GM21360 (cell line): Measurements from ENCODE around the gene PPP3R1.

Source experiments
- ATAC-seq: cut with Tn5 transposase; IDR thresholded peaks from one replicate; pipeline ENCODE4 v1.9.1; 2021; ENCODE audit warnings: mild to moderate bottlenecking, moderate library complexity; ENCODE audit not compliant: unreplicated experiment

Gene PPP3R1, protein sequence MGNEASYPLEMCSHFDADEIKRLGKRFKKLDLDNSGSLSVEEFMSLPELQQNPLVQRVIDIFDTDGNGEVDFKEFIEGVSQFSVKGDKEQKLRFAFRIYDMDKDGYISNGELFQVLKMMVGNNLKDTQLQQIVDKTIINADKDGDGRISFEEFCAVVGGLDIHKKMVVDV

DNA sequence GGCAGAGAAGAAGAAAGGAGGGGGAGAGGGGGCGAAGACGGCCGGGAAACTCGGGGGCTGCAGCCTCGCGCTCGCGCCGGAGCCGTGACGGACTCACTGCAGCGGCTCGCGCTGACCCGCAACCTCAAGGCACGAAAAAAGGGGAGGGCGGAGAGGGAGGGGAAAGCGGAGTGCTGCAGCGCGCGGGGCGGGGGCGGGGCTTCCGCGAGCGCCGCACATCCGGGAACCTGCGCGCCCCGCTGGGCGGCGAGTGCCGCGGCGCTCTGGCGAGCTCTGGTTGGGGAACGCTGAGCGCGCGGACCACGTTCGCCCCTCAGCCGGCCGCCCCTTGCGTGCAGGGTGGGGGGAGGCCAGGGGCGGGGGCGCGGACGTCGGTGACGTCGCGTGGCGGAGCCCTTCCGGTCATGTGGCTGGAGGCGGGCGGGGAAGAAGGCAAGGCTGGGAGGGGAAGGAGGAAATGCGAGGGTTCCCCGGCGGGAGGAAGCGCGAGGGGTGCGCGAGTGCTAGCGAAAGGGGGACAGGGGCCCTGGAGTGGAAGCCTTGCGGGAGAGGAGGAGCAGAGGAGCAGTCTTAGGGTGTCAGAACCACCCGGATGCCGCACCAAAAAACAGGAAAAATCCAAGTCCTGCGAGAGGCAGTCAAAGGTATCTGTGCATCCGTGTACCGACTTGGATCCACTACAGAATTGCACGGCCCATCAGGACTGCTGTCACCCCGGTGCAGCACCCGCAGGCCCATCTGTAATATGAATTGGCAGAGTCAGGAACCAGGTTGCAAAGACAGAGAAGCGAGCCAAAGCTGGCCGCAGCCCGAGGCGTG is at the start of gene PPP3R1:
Gene PPP3R1, minus strand, starts transcription at position 133 of the 819 bp plus-strand sequence. CDS start 405 bp downstream, outside the sequence.
- ATAC-seq = peak; percentile 75

DNA sequence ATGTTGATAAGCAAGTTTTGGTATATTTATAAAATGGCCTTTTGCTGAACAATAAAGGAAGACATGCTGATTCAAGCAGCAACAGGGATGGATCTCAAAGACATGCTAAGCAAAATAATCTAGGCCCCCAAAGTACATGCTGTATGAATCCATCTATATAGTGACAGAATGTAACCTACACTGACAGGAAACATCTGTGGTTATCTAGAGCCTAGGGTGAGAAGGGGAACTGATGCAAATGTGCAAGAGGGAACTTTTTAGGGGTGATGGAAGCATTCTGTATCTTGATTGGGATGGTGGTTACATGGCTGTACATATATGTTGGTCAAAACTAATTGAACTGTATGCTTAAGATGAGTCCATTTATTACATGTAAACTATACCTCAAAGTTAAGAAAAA is 43.2 kb upstream of the PPP3R1 start:
- peak; percentile 76 for ATAC-seq

DNA sequence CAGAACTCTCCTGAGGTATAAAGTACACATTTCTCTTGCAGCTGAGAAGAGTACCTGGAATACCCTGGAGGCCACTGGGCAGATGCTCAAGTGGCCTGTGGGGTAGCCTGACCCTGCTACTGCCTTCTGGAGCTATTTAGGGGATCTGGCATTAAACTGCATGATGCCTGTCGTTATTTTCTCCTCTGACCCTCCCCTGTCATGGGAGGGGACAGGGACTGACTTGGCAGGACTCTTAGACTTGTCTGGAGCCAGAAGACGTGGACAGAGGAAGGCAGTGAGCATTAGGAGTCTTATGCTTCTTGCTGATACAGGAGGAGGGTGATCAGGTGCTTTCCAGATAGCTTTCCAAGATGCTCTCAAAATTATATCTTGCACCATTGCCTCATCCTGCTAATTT is 42.6 kb upstream of the PPP3R1 start:
- ATAC-seq = no peak

DNA sequence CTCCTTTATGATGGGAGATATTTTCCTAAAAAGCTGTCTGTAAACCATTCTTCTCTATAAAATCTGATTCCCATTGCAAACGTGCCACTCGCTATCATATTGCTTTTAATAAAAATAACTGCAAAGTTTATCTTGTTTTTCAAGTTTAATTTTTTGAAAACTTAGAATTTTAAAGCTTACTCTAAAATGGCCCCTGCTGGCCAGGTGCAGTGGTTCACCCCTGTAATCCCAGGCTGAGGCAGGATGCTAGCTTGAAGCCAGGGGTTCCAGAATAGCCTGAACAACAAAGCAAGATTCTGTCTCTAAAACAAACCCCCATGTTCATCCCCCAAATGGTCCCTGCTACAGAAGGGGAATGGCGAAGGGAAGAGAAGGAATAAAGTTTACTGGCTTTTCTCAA is 41.9 kb upstream of the PPP3R1 start:
- ATAC-seq = no peak

DNA sequence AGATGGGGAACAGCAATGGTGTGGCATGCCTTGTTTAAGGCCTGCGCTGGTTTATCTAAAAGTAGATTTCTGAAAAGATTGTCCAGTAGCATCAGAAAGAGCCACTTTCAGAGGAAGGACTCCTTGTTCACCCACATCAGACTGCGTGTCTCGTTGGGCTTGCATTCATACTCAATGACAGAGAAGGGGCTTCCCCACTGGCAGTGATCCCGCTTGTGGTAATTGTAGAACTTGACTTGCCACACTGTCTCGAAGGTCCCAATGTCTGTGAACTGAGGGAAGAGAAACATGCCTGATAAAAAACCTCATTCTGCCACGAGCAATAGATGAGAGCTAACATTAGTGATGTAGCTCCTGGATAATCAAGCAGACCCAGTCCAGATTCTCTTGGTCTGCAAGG is 41.4 kb upstream of the PPP3R1 start:
- ATAC-seq = no peak

DNA sequence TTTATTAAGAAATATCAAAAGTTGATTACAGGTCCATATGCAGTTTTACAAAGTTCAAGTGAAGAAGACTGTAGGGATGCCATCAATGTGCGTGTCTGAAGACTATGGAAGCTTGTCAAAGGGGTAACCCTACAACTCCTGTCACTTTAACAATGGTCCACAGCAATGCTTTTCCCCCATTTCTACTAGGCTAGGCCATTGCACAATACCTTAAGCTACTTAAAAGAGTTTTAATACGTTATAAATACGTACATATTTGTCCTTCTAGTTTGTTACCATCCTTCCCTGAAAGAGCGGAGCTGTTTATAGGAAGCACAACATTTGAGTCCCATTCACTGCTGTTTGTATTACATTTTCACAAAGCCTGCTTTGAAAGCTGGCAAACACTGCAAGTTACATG is 40.7 kb upstream of the PPP3R1 start:
- no peak for ATAC-seq

DNA sequence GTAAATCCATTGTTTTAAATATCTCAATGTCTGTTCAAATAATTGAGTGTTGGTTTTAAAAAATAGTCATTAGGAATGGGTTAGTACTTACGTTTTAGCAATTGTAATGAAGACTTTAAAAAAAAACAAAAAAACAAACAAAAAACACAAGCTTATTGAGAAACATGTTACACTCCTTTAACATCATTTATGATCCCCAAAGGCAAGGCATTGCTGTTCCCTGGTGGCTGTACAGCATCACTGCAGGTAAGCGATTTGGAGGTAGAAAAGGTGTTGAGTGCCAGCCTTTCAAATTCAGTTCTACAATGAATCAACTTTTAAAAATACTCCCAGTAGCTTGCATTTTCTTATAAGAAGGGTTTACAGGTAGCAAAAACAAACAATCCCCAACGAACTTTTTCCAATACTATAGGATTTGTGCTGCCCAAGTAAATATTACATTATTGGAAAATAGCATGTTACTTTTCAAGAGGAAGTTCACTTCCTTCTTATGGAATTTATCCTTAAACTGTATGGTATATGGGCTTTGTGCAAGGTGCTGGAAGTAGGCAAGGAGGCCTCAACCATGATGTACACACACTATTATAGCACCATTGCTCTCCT is 39.9 kb upstream of the PPP3R1 start:
- peak; percentile 52 for ATAC-seq

DNA sequence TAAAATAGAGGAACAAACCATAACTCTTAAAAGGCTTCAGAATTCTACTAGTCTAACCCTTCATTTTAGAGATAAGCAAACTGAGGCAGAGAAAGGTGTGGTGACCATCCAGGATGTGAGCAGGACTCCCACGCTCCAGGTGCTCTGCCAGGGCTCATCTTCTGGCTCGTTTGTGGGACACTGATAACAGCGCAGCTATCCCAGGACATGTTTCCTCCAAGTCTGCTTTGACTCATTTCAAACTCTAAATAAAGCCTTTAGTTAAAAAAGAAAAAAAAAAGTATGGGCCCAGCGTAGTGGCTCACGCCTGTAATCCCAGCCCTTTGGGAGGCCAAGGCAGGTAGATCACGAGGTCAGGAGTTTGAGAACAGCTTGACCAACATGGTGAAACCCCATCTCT is 39.0 kb upstream of the PPP3R1 start:
- no peak for ATAC-seq

DNA sequence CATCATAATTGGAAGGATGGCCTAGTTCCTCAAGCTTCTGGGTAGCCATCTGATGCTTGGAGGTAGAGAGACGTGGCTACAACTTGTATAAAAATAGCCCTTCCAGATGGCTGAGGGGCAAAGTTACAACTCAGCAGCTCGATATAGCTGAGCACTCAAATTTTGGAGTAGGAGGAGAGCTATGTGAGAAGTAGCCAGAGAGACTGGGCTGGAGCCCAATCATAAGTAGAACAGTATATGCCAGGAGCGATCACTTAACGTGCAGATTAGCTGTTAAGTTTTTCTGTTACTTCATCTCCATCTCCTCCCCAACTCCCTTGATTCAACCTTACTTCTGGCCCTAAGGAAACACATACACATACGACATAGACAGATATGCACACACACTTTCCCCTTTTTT is 38.6 kb upstream of the PPP3R1 start:
- no peak for ATAC-seq

DNA sequence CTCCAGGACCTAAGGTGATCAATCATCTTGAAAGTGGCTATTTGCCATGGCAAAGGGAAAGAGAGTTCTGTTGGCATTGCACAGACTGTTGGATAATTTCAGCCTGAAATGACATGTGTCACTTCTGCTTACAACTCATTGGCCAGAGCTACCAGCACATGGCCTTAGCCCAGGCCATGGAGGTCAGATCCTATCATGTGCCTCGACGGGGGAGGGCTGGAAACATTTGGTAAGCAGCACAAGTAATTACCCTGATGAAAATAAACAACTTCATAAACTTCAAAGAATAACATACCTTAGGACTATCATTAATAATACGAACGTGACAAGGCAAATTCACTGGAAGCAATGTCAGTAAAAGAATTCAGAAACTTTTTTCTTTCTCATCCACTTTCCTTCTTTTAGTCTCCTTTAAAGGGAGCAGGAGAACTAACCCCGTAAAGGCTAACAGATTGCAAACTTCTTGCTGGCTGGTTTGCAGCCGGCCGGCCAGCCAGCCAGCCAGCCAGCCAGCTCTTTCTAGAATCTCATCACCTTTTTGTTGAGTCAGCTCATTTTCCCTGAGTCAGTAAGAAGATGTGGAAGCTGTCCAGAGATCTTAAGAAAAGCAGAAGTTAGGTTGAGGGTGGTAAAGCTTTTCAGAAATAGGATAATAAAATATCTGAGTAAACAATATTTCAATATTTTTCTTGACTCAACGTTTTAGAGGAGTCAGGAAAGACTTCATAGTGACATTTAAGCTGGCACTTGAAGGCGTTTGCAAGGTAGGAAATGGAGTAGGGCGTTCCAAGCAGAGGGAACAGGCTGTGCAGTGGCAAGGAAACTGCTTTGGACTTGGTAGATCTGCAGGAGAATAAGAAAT is 35.5 kb upstream of the PPP3R1 start:
- ATAC-seq = no peak

DNA sequence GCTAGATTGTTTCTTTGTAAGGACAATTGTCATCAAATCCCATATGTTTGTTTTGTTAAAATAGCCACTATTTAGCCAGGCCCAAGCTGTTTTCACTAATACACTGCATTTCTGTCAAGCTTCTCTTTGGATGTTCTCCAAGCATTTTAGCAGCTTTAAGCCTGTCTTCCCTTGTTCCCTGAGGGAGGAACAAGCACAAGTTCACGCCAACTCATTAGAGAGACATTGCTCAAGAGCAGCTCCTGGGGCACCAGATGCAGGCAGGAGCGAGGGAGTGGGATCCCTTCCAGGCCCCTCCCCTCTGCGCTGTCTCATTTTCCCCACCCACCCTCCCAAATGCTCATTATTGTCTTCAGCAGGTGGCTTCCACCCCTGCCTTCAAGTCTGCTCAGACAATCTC is 32.6 kb upstream of the PPP3R1 start:
- no peak for ATAC-seq

DNA sequence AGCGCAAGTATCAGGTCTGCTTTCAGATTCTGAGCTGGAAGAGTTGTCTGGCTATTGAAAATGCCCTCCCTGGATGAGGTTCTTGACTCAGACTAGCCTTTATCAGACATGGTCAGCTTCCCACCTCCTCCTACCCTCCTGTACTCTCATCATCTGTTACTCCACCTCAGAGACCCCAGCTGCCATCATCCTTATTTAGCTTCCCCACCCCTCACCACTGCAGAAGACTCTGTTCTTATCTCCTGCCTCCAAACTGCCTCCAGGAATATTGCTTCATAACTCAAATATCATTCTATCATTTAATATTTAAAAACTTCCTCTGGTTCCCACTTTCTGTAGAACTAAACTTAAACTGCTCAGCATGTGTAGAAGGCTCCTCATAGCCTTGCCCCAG is 31.1 kb upstream of the PPP3R1 start:
- ATAC-seq = no peak

DNA sequence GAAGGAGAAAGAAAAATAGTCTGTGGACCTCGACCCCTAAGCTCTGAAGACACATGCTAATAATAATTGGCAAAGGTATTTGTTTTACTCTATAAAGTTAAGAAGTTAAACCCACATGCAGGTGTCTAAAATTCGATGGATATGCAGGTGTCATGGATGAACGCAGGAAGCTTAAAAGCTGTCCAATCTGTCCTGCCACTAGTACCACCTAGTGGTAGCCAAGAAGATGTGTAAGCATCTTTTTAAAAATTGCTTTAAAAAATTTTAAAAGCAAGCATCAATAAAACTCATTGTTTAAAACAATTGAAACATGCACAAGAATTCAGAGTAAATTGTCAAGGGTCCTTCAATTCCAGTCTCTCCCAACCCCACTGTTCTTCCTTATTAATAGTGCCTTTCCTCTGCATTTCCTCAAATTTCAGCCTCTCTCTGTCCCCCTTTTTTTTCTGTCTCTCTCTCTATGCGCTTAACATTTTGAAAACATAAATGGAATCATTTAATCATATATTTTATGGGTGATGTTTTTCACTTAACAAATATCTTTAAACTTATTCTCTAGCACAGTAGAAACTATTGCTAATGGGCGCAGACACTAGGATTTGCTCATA is 30.6 kb upstream of the PPP3R1 start:
- no peak for ATAC-seq

DNA sequence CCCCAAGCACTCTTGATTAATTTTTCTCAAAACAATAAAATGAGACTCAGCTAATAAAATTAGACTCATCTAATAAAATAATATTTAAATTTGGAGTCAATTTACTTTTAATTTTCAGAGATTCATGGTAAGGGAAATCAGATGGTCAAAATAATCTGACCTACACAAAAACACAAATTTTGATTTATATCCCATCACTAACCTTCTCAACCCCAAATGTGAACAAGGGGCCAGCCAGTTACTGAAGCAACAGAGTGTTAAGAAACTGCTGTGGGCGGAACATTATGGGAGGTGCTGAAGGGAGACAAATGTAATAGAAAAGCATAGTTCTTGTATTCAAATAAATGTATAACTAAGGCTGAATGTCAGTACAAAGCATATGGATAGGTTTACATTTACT is 28.5 kb upstream of the PPP3R1 start:
- no peak for ATAC-seq

DNA sequence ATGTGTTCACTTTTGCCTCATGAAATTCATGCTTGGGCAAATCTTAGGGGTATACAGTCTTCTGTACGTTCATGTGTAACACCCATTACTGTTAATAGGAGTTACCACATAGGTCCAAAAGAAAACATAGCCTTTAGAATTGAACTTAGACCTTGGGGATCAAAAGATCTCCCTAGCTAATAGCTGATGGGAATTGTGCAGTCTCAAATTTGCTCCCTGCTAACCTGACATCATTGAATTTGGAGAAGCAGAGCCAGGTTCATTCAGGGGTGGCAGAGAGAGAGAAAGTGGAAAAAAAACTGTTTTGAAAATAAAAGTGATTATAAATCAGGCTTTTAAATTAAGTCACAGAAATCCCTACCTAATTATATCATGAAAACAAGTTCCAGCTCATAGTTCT is 28.0 kb upstream of the PPP3R1 start:
- no peak for ATAC-seq

DNA sequence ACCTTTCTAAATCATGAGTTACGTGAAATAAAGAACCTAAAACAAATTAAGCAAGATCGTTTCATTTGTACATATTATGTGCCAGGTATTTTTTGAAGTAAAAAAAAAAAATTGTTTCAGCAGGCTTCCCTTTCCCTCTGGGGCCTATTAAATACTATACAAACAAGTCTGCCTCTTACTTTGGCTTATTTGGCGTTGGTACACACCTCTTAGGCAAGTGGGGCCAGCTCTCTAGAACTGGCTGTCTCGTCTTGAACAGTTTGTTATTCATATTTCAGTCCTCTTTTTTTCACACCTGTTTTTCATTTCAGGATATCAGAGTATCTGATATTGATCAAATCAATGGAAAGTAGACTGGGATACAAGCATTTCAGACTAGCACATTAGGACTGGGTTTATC is 27.4 kb upstream of the PPP3R1 start:
- no peak for ATAC-seq

DNA sequence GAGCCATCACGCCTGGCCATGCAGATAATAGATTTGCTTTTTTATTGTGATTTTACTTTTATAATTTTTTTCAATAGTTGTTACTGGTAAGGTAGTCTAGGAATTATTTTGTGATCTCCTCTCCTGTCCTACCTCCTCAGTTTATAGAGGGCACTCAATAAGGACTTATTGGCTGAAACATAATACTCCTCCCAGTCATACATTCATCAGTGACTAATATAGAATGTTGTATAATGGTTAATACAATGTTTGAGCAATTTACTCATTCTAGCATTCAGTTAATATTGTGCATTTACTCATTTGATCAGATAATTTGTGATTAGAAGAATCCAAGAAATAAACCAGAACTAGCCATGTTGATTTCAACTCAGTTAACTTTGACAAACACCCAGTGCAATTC is 25.8 kb upstream of the PPP3R1 start:
- ATAC-seq = no peak

DNA sequence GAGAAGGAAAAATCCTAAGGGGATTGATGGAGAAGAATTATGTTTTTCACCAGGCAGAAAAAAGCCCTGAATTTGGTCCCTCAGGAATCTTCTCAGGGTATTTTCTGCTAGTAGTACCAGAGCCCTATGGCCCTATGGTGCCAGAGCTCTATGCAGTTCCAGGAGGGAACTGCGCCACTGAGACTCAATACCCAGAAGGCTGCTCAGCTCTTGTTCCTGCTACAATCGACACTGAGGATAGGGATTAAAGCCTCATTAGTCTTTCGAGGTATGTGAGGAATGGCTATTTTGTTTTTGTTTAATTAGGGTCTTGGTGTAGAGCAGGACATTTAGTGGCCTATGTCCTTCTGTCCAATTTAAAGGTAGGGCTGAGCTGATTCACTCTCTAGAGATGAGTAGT is 21.7 kb upstream of the PPP3R1 start:
- ATAC-seq = no peak

DNA sequence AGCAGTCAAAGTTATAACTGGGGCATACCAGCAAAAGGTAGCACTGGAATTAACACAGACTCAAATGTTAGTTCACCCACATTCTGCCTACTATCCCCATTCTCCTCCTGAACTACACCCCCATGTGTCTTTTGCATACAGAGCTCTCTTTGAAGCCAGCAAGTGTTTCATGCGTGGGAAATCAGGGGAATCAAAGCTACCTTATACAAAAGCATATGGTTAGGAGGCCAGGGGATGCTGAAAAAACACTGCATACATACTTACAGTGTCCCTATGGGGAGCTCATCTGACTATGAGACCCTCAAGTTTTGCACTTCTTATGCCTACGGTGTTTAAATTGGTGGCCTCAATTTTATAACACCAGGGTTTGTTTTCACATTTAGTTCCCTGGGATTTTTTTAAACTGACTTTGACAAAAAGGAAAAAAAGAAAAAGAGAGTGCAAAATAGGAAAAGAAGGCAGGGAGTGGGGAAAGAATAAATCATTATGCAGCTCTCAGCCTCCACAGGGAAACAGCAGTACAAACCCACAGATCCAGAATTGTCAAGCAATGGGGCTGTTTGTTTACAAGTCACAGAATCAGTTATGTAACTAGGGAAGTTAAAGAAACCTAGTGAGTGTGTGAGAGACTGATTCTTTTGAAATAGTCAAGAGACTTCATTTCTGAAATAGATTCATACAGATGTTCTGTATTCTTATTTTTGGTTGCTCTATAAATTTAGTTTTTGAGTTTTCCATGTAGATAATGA is 20.1 kb upstream of the PPP3R1 start:
- ATAC-seq = no peak

DNA sequence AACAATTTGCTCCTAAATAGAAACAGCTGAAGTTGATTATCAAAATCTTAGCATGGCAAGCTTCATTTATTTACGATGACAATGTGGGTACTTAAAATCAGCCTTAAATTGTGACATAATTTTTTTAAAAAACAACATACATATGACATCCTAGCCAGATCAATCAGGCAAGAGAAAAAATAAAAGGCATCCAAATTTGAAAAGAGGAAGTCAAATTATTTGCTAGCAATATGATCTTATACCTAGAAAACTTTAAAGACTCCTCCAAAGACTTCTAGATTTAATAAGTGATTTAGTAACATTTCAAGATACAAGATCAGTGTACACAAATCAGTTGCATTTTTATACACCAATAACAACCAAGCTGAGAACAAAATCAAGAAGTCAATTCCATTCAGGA is 14.3 kb upstream of the PPP3R1 start:
- no peak for ATAC-seq
